Measurements from ENCODE around the gene HSPBAP1.
"Not testable (repeated sequence)": the region's sequence is repeated elsewhere in the genome, so short reads cannot be mapped to it uniquely, and the experiment has no call there.

The HSPBAP1 gene

DNA sequence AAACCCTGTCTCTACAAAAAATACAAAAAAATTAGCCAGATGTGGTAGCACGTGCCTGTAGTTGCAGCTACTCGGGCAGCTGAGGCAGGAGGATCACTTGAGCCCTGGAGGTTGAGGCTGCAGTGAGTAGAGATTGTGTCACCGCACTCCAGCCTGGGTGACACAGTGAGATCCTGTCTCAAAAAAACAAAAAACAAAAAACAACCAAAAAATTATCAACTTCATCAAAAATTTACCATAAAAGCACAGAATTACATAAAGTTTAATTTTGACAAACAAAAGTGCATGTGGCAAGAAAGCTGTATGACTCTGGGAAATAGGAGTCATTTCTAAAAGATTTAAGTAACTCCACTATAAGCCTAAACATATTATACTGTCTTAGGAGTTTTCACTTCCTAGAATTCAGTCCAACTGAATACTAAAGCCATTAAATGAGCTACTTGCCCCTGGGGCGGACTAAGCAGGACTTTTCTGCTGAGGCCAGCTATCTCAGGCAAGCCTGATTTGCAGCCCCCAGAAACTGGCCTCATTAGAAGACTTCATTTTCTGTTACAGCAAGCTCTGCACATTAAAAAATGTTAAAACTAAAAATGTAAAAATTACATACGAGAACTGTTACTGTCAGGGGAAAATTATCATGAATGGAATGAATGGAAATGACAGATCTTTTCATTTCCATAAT lies 23.0 kb downstream of the HSPBAP1 start:
- H3K4me3 Mint-ChIP-seq, result no peak overlapping the region
- H3K36me3 Mint-ChIP-seq (ENCODE audit: low read depth), result peaks cover 3% of the 10 kb centered on the region
- H3K9me3 Mint-ChIP-seq, result no peaks in the 10 kb centered on the region
- H3K4me1 Mint-ChIP-seq (ENCODE audit: low read depth), result no peaks in the 10 kb centered on the region
- no peak overlapping the region for H3K27ac Mint-ChIP-seq
- H3K27me3 Mint-ChIP-seq (ENCODE audit: low read depth), result no peaks in the 10 kb centered on the region

DNA sequence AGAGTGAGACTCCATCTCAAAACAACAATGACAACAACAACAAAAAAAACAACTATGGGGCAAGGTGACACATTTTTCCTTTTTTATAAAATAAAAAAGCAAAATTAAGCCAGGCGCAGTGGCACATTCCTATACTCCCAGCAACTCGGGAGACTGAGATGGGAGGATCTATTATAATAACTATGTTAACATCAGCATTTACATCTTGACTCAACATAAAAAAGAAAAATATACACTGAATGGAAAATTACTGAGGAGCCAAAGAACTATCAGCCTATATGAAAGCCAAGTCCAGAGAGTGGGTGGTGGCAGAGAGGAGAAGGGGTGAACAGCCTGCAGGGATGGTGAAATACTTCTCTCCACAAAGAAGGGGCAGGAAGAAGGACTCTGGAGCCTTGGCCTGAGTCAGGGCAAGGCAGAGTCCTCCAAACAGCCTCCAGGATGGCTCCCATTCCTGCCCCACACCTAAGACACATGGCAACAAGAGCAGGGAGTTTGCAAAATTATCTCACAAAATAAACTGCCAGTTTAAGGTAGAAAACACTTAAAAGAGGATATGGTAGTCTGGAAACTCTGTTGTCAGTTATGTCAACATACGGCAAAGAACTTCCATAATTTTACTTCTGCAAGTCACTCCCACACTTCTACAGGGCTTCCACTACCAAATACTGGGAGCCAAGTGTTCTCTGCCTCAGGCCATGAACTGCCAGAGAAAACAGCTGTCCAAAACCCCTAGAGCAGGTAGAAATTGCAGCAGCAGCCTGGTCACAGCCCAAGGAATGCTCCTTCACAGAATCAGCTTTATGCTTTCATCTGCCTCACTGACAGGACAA lies 25.9 kb downstream of the HSPBAP1 start:
- no peaks in the 10 kb centered on the region for H3K9me3 Mint-ChIP-seq
- no peaks in the 10 kb centered on the region for H3K4me1 Mint-ChIP-seq (ENCODE audit: low read depth)
- no peaks in the 10 kb centered on the region for H3K27me3 Mint-ChIP-seq (ENCODE audit: low read depth)
- peaks cover 4% of the 10 kb centered on the region for H3K36me3 Mint-ChIP-seq (ENCODE audit: low read depth)
- H3K4me3 Mint-ChIP-seq, result no peak overlapping the region
- no peak overlapping the region for H3K27ac Mint-ChIP-seq

DNA sequence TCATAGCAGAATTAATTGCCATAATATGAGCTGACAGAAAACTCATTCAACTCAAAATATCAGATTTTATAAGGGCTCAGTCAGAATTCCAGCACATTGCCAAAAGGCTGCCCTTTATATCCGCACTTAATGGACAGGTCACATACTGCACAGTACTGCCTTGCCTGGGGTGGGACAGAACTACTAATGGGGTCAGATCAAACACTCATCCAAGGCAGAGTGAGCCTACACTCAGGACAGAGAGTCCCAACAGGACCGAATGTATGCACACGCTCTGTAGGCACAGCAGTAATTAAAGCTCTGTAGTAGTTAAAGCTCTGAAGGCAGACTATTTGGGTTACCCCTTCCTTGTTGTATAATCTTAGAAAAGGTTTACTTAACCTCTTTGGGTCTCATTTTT lies 27.2 kb downstream of the HSPBAP1 start:
- no peaks in the 10 kb centered on the region for H3K9me3 Mint-ChIP-seq
- H3K4me3 Mint-ChIP-seq, result no peak overlapping the region
- no peaks in the 10 kb centered on the region for H3K27me3 Mint-ChIP-seq (ENCODE audit: low read depth)
- H3K27ac Mint-ChIP-seq, result no peak overlapping the region
- H3K4me1 Mint-ChIP-seq (ENCODE audit: low read depth), result no peaks in the 10 kb centered on the region
- peaks cover 4% of the 10 kb centered on the region for H3K36me3 Mint-ChIP-seq (ENCODE audit: low read depth)

DNA sequence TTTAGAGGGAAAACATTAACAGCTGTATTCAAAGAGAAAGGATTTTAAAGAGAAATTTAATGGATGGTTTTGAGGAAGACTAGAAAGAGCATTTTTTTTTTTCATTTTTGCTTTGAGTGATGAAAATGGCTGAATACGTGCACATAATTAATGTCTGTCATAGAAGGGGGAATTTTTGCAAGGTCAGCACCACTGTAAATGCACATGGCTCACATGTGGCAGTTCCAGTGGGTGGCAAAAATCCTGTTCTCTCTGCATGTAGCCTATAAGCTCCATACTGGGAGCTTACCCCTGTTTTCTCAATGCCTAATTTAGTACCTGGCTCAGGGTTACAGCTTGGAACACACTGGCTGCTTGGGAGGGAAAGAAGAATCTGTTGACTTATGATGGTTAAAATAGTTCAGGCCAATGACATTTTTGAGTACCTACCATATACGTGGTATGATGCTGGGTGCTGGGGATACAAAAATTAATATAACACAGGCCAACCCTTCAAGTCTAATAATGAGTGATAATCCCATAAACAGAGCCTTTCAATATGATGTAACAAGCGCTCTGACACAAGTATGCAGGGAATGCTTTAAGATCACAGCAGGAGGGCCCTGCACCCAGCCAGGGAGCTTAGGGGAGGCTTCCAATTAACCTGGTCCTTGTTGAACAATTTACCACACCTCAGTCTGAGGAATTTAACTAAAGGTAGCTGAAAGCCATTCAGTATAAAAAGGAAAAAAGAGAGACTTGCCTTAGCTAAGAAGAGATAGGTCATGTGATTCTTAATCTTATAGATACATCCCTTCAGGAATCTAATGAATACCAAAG lies 33.0 kb downstream of the HSPBAP1 start:
- Mint-ChIP-seq H3K27me3 (ENCODE audit: low read depth) (no peaks in the 10 kb centered on the region), H3K36me3 (ENCODE audit: low read depth) (peaks cover 6% of the 10 kb centered on the region), H3K4me1 (ENCODE audit: low read depth) (peaks cover 10% of the 10 kb centered on the region), H3K9me3 (no peaks in the 10 kb centered on the region), H3K4me3 (no peak overlapping the region), H3K27ac (no peak overlapping the region)

DNA sequence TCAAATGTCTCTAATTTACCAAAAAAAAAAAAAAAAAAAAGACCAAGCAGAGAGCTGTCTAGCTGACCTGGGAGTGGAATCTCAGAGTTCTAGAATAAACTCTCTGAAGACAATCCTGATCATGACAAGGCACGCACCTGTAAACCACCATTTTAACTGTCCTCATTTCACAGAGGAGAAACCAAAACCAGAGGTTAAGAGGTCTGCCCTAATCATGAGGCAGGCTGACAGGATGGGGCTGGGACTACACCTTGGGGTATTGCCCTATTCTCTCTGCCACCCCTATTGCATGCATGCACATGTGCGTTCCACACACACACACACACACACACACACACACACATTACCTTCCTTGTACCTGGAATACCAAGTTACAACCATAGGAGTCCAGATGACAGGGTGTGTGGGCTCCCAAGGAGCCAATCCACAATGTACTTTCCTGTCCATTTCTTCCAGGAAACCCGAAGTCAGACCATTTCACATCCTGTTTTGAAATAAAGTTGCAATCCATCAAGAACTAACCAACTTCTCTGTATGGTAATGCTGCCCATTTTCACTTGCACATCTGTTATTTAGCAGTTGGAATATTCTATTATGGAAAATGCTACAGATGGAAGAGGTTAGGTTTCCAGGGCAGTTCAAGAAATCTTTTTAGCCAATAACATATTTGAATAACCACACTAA lies 34.6 kb downstream of the HSPBAP1 start:
- Mint-ChIP-seq H3K36me3 (ENCODE audit: low read depth) (peaks cover 6% of the 10 kb centered on the region), H3K27ac (no peak overlapping the region), H3K4me1 (ENCODE audit: low read depth) (peaks cover 10% of the 10 kb centered on the region), H3K9me3 (no peaks in the 10 kb centered on the region), H3K27me3 (ENCODE audit: low read depth) (no peaks in the 10 kb centered on the region), H3K4me3 (no peak overlapping the region)

DNA sequence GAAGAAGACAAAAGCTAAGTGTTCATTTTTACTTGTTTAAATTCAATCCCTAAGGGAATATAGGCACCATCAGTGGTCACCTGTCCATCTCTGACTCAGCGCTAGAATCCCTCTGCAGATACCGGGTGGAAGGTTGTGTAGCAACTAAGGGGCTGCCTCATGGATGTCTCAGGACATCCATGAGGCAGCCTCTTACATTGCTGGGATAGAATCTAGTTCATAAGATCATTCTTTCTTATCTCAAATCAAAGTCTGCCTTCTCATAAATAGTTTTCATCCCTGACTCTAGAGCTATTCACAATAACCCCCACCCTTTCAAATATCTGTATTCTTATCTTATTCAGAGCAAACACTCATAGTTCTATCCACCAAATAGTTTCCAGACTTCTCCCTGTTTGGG lies 38.1 kb downstream of the HSPBAP1 start:
- H3K27ac Mint-ChIP-seq, result no peak overlapping the region

DNA sequence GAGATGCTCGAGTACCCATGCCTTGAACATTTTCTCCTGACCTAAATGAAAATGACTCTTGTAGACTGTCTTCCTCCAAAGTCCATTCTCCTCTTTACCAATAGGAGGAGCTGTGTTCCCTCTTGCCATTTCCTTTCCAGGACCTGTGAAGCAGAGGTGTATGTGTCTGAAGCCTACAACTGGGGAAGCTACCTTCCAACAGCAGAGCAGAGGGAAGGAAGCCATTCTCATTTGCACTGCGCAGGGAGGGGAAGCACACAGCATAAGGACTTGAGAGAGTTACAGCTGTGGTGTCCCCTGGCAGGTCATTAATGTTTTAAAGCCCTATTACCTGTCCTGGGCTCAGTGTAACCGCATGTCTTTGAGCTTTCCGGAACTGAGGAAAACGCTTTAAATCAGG lies 38.7 kb downstream of the HSPBAP1 start:
- Mint-ChIP-seq H3K27ac (no peak overlapping the region), H3K9me3 (no peaks in the 10 kb centered on the region), H3K4me1 (ENCODE audit: low read depth) (peaks cover 8% of the 10 kb centered on the region), H3K27me3 (ENCODE audit: low read depth) (no peaks in the 10 kb centered on the region), H3K36me3 (ENCODE audit: low read depth) (peaks cover 5% of the 10 kb centered on the region), H3K4me3 (no peak overlapping the region)

More for the DNA sequence above, 38.1 kb downstream of the HSPBAP1 start:
- no peaks in the 10 kb centered on the region for H3K9me3 Mint-ChIP-seq
- H3K4me1 Mint-ChIP-seq (ENCODE audit: low read depth), result peaks cover 10% of the 10 kb centered on the region
- H3K27me3 Mint-ChIP-seq (ENCODE audit: low read depth), result no peaks in the 10 kb centered on the region
- no peak overlapping the region for H3K4me3 Mint-ChIP-seq
- H3K36me3 Mint-ChIP-seq (ENCODE audit: low read depth), result peaks cover 5% of the 10 kb centered on the region

DNA sequence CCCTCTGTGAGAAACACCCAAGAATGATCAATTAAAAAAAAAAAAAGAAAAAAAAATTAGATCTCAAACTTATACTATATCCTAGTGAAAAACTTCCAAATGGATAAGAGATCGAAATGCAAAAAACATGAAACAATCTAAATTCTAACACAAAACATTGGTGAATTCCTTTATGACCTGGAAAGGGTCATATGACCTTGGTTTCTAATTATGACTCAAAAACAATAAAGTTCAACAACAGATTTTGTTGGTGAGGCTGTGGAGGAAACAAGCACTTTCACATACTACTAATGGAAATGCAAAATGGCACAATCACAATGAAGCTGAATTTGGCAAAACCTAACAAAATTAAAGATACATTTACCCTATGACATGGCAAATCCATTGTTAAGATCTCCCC lies 45.3 kb downstream of the HSPBAP1 start:
- Mint-ChIP-seq H3K36me3 (ENCODE audit: low read depth) (peaks cover 2% of the 10 kb centered on the region), H3K9me3 (no peaks in the 10 kb centered on the region), H3K27ac (no peak overlapping the region), H3K4me3 (no peak overlapping the region), H3K27me3 (ENCODE audit: low read depth) (no peaks in the 10 kb centered on the region), H3K4me1 (ENCODE audit: low read depth) (no peaks in the 10 kb centered on the region)

DNA sequence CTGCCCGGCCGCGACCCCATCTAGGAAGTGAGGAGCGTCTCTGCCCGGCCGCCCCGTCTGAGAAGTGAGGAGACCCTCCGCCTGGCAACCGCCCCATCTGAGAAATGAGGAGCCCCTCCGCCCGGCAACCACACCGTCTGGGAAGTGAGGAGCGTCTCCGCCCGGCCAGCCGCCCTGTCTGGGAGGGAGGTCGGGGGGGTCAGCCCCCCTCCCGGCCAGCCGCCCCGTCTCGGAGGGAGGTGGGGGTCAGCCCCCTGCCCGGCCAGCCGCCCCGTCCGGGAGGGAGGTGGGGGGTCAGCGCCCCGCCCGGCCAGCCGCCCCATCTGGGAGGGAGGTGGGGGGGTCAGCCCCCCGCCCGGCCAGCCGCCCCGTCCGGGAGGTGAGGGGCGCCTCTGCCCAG lies 46.3 kb downstream of the HSPBAP1 start:
- H3K36me3 Mint-ChIP-seq (ENCODE audit: low read depth); H3K27ac Mint-ChIP-seq; H3K9me3 Mint-ChIP-seq; H3K4me1 Mint-ChIP-seq (ENCODE audit: low read depth); H3K4me3 Mint-ChIP-seq; H3K27me3 Mint-ChIP-seq (ENCODE audit: low read depth): not testable (repeated sequence)

DNA sequence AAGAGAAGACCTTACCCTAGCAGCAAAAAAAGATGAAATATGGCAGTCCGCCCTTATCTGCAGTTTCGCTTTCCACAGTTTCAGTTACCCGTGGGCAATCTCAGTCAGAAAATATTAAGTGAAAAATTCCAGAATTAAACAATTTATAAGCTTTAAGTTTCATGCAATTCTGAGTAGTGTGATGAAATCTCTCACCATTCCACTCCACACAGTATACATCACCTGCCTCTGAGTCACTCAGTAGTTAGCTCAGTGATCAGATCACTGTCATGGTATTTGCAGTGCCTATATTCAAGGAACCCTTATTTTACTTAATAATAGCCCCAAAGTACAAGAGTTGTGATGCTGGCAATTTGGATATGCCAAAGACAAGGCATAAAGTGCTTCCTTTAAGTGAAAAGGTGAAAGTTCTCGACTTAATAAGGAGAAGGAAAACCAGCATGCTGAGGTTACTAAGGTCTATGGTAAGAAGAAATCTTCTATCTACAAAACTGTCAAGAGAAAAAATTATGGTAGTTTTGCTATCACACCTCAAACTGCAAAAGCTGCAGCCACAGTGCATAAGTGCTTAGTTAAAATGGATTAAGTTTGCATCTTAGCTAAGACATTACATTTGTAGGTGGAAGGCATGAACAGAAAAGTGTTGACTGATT lies 48.1 kb downstream of the HSPBAP1 start:
- Mint-ChIP-seq H3K36me3 (ENCODE audit: low read depth) (peaks cover 5% of the 10 kb centered on the region), H3K4me3 (no peak overlapping the region), H3K27ac (no peak overlapping the region), H3K27me3 (ENCODE audit: low read depth) (no peaks in the 10 kb centered on the region), H3K9me3 (no peaks in the 10 kb centered on the region), H3K4me1 (ENCODE audit: low read depth) (no peaks in the 10 kb centered on the region)

DNA sequence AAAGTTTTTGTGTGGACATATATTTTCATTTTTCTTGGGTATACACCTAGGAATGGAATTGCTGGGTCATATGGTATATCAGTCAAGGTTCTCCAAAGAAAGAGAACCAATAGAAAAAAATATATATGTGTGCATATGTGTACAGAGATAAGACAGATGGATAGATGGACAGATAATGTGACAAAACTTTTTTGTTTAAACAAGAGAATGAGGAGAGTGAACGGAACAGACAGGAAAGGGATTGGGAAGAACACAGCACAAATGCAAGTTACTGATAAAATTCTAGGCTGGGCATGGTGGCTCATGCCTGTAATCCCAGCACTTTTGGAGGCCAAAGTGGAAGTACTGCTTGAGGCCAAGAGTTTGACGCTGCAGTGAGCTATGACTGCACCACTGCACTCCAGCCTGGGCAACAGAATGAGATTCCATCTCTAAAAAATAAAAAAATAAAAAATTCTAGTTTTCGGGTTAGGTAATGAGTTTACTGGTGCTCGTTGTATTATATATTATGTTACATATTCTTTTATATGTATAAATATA lies 50.0 kb downstream of the HSPBAP1 start:
- no peak overlapping the region for H3K27ac Mint-ChIP-seq

DNA sequence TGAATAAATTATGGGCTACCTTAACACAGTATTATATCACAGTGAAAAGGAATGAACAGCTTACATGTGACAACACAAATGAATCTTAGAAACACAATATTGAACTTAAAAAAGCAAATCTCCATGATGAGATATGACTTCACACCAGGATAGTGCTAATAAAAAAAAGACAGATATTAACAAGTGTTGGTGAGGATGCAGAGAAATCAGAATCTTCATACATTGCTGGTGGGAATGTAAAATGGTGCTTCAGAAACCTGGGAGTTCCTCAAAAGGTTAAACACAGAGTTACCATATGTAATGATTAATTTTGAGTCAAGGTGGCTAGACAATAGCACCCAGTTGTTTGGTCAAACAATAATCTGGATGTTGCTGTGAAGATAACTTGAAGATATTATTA lies 51.4 kb downstream of the HSPBAP1 start:
- no peaks in the 10 kb centered on the region for H3K27me3 Mint-ChIP-seq (ENCODE audit: low read depth)
- no peak overlapping the region for H3K4me3 Mint-ChIP-seq
- H3K9me3 Mint-ChIP-seq, result no peaks in the 10 kb centered on the region
- no peak overlapping the region for H3K27ac Mint-ChIP-seq
- H3K4me1 Mint-ChIP-seq (ENCODE audit: low read depth), result no peaks in the 10 kb centered on the region
- H3K36me3 Mint-ChIP-seq (ENCODE audit: low read depth), result peaks cover 16% of the 10 kb centered on the region

More for the DNA sequence above, 50.0 kb downstream of the HSPBAP1 start:
- Mint-ChIP-seq H3K9me3 (no peaks in the 10 kb centered on the region), H3K4me3 (no peak overlapping the region), H3K36me3 (ENCODE audit: low read depth) (peaks cover 16% of the 10 kb centered on the region), H3K27me3 (ENCODE audit: low read depth) (no peaks in the 10 kb centered on the region), H3K4me1 (ENCODE audit: low read depth) (no peaks in the 10 kb centered on the region)

DNA sequence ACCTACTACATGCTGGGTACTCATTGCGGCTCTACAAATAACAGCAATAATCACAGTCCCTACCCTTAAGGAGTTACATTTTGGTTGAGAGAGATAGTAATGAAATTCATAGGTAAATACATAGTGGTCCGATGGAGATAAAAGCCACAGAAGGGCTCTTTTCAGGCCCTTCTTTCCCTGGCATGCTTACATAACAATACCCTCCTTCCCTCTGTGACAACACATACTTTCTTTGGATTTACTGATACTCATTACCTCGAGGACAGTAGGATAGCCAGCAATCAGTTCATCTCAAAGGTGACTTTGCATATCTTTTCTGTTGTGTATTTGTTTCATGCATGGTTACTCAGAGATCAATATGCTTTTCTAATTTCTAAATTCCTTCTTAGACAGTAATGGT lies 54.5 kb downstream of the HSPBAP1 start:
- Mint-ChIP-seq H3K27ac (no peak overlapping the region), H3K4me1 (ENCODE audit: low read depth) (no peaks in the 10 kb centered on the region), H3K4me3 (no peak overlapping the region), H3K9me3 (peaks cover 4% of the 10 kb centered on the region), H3K27me3 (ENCODE audit: low read depth) (no peaks in the 10 kb centered on the region), H3K36me3 (ENCODE audit: low read depth) (peaks cover 17% of the 10 kb centered on the region)

Measured in T-helper 1 cell treated with Interleukin-12 subunit alpha and Interleukin-12 subunit beta and Interleukin-4 antibody, amounts not matched to agents 30 μg/mL and 1 μg/mL, for 36 hours (primary cell).